PC-9 (cell line): ENCODE measurements around the gene CYGB.

Experiments used
- EZH2 ChIP-seq: fragments of 200-600 bp; sonication (generic); IDR thresholded peaks from 2 replicates; pipeline ENCODE4 v1.8.0; 2017; ENCODE audit warnings: antibody characterized with exemption, low read depth
- TF ChIP-seq, protein P1 (sequence below): fragments of 200-600 bp; sonication (generic); conservative IDR thresholded peaks from 2 replicates; pipeline ENCODE4 v1.6.1; 2017; ENCODE audit warnings: mixed run types, antibody characterized with exemption, mild to moderate bottlenecking, moderate library complexity

DNA sequence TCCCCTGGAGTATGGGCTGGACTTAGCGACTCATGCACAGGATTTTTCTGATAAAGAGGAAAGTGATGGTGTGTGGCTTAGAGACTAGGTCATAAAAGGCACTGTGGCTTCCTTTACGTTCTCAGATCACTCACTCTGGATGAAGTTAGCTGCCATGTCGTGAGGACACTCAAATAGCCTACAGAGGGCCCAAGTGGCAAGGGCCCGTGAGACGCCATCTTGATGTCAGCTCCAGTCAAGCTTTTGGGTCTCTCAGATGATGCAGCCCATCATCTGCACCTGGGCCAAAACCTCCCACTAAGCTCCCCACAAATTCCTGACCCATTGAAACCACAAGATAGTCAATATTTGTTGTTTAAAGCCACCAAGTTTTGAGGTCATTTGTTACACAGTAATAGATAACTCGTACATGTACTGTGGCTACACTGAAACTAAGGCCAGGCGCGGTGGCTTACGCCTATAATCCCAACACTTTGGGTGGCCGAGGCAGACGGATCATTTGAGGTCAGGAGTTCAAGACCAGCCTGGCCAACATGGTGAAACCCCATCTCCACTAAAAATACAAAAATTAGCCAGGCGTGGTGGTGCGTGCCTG lies 33.5 kb upstream of the CYGB start:
- no peak for TF ChIP-seq EZH2
- TF ChIP-seq, protein P1, sequence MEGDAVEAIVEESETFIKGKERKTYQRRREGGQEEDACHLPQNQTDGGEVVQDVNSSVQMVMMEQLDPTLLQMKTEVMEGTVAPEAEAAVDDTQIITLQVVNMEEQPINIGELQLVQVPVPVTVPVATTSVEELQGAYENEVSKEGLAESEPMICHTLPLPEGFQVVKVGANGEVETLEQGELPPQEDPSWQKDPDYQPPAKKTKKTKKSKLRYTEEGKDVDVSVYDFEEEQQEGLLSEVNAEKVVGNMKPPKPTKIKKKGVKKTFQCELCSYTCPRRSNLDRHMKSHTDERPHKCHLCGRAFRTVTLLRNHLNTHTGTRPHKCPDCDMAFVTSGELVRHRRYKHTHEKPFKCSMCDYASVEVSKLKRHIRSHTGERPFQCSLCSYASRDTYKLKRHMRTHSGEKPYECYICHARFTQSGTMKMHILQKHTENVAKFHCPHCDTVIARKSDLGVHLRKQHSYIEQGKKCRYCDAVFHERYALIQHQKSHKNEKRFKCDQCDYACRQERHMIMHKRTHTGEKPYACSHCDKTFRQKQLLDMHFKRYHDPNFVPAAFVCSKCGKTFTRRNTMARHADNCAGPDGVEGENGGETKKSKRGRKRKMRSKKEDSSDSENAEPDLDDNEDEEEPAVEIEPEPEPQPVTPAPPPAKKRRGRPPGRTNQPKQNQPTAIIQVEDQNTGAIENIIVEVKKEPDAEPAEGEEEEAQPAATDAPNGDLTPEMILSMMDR = no peak
